NB4 (cell line): ENCODE measurements around the gene HDAC4.

Source experiments
- DNase-seq: peaks from one replicate; pipeline ENCODE4 v3.0.0; 2010; ENCODE audit warnings: low read depth
- H3K4me3 ChIP-seq: one replicate; pipeline ENCODE4 v1.5.1; 2011; ENCODE audit warnings: mild to moderate bottlenecking, low read depth, low read length, moderate library complexity
- MYC ChIP-seq: IDR thresholded peaks from 2 replicates; pipeline ENCODE4 v1.6.1; 2011; ENCODE audit warnings: low read depth, low read length
- POLR2A ChIP-seq: IDR thresholded peaks from 2 replicates; pipeline ENCODE4 v1.6.1; 2011; ENCODE audit warnings: mild to moderate bottlenecking; ENCODE audit not compliant: insufficient read length; ENCODE audit errors: extremely low read depth
- TF ChIP-seq, protein P1 (sequence below): IDR thresholded peaks from one replicate; pipeline ENCODE4 v1.5.1; 2012; ENCODE audit warnings: low read depth, low read length
- TF ChIP-seq, protein P2 (sequence below): IDR thresholded peaks from 2 replicates; pipeline ENCODE4 v1.6.1; 2011; ENCODE audit warnings: low read depth, low read length

HDAC4 gene

DNA sequence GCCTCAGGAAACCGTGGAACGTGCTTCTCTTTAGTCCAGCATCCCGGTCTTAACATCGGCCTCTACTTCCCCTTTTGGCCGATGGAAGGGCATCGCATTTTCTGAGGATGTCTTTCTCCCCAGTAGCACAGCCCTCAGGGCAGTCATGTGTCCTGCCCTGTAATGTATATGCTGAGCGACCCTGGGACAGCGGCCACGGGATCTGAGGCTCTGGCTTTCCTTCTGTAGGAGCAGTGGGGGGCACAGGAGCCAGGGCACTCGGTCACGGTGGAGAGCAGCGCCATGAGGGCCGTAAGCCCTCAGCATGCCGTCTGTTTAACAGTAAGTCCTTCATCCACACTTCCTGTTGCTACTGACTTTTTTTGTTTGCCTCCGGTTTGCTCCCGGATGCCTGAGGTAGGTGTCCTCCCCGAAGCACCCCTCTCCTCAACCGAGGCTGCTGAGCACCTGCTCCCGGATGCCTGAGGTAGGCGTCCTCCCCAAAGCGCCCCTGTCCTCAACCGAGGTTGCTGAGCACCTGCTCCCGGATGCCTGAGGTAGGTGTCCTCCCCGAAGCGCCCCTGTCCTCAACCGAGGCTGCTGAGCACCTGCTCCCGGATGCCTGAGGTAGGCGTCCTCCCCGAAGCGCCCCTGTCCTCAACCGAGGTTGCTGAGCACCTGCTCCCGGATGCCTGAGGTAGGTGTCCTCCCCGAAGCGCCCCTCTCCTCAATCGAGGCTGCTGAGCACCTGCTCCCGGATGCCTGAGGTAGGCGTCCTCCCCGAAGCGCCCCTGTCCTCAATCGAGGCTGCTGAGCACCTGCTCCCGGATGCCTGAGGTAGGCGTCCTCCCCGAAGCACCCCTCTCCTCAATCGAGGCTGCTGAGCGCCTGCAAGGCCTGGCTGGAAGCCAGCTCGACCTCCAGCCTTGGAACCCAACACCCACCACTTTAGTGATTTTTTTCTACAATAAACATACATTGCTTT, 169.3 kb downstream of the HDAC4 start:
- DNase-seq: peak; percentile 37
- TF ChIP-seq, protein P1, sequence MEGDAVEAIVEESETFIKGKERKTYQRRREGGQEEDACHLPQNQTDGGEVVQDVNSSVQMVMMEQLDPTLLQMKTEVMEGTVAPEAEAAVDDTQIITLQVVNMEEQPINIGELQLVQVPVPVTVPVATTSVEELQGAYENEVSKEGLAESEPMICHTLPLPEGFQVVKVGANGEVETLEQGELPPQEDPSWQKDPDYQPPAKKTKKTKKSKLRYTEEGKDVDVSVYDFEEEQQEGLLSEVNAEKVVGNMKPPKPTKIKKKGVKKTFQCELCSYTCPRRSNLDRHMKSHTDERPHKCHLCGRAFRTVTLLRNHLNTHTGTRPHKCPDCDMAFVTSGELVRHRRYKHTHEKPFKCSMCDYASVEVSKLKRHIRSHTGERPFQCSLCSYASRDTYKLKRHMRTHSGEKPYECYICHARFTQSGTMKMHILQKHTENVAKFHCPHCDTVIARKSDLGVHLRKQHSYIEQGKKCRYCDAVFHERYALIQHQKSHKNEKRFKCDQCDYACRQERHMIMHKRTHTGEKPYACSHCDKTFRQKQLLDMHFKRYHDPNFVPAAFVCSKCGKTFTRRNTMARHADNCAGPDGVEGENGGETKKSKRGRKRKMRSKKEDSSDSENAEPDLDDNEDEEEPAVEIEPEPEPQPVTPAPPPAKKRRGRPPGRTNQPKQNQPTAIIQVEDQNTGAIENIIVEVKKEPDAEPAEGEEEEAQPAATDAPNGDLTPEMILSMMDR: no peak
- no peak for TF ChIP-seq POLR2A
- H3K4me3 ChIP-seq: no peak overlapping the region

DNA sequence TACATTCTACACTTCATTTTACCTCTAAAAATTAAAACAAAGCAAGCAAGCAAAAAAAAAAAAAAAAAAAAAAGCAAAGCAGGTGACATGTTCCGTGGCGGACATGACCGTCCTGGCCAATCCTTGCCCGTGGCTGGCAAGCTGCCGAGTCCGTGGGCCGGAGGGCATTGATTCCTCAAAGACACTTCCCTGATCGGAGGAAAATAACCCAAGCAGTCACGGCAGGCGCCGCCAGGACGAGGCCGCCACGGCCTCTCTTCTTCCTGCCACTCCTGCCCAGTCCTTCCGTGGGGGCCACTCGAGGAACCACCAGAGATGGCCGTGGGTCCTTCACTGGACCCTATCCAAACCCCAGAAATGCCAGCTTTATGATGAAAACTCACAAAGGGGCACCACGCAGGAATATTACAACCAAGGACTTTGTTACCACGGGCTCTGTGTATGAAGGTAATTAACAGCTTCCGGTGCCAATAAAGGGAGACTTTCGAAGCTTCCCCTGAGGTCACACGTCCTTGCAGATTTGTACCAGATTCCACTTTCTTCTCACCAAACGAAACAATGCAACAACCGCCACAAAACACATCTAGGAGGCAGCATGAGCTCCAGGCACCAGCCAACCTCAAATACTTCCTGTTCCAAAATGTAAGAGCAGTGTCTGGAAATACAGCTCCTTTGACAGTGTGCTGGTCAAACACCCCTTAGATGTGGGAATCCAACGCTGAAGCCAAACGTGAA, 170.3 kb downstream of the HDAC4 start:
- peak; percentile 72 for DNase-seq
- TF ChIP-seq, protein P1: no peak
- no peak for TF ChIP-seq POLR2A
- no peak for TF ChIP-seq MYC
- TF ChIP-seq, protein P2, sequence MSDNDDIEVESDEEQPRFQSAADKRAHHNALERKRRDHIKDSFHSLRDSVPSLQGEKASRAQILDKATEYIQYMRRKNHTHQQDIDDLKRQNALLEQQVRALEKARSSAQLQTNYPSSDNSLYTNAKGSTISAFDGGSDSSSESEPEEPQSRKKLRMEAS: no peak

DNA sequence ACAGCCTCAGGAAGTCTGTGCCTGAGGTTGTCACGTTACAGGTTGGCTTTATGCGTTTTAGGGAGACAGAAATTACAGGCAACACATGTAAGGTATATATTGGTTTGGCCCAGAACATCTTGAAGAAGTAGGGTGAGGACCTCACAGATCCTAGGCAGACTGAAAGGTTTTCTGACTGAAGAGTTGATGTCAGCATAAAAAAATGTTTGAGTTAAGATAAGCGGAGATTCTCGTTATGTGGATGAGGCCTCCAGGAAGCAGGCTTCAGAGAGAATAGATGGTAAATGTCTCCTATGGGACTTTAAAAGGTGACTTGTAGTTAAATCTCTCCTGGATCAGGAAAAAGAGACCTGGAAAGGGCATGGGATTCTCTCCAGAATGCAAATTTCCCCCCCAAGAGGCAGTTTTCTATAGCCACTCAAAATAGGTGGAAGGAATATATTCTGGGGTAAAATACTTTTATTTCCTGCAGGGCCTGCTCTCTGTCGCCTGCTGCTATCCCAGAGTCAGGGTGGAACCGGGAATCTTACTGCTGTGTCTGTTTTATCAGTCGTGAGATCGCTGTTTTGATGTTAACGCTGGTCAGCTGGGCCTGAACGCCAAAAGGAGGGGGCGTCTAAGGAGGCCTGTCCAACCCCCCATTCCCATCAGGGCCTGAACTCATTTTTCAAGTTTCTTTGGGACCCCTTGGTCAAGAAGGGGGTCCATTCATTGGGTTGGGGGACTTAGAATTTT, 171.1 kb downstream of the HDAC4 start:
- TF ChIP-seq POLR2A: no peak
- TF ChIP-seq, protein P2: no peak
- no peak for DNase-seq
- H3K4me3 ChIP-seq: no peak overlapping the region

More for the DNA sequence above, 170.3 kb downstream of the HDAC4 start:
- H3K4me3 ChIP-seq: no peak overlapping the region

DNA sequence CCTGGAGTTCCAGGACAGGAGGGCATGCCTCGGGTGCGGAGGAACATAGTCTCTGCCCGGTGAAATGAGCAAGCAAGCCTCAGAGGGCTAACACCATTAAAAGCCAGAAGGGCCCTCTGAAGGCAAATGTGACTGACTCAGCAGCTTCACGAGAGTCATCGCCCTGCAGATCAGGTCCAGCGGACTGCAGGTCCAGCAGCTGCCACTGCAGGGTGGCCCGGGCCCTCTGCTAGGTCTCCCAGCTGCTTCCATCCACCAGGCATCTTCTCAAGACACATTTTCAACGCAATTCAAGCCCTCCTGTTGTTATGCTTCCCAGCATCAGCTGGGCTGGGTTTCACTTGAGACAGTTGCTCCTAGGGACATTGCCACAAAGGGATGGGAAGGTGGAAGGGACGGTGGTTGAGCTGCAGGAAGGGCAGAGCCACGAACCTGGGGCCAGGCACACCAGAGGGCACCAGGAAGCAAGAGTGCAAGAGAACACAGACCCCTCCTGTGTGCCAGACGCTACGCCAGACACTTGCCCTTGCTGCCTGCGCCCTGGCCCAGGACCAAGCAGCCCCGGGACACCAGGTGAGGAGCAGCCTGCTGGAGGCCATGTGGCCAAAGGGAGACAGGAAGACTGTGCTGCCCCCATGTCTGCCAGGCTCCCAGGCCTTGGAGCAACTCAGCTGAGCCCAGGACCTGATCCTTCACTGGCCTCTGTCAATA, 173.0 kb downstream of the HDAC4 start:
- DNase-seq: no peak
- TF ChIP-seq, protein P1: no peak
- TF ChIP-seq, protein P2: no peak
- TF ChIP-seq MYC (no peak), POLR2A (no peak)
- H3K4me3 ChIP-seq: no peak overlapping the region

DNA sequence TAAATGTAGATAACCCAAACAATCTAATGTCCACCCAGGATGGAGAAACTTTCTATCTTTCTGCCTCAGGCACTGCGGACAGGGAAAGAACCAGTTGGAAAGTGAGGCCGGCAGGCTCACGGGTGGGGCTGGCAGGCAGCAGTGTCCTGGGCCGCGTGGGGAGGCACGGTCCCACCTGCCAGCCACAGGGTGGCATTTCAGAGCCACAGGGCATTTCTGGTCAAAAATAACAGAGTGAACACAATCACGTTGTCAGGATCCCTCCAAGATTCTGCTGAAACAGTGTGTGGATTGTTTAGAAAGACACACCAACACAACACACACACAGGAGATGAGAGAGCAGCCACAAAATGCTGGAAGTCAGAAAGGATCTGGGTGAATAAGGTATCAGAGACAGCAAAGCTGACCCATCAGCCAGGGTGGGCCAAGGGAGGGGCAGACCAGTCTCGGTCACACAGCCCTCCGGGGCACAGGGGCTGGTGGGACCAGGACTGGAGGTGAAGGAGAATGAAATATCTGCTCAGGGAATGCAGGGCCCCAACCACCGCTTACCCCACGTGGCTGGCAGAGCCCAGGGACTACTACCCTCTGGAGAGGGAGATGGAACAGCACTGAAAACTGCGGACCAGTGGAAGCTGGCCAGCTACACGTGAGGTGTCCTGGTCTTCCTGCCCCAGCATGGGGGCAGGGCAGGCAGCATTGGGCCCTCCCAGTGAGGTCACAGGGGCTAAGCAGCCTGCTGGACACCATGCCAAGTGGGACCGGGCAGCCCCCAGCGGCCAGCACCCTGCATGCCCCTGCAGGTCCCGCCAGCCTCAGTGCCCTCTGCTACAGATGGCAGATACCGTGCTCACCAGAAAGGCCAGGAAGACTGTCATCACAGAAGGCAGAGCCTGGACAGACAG, 173.9 kb downstream of the HDAC4 start:
- DNase-seq: peak; percentile 20
- no peak overlapping the region for H3K4me3 ChIP-seq
- no peak for TF ChIP-seq POLR2A
- TF ChIP-seq MYC: no peak
- TF ChIP-seq, protein P1: no peak
- TF ChIP-seq, protein P2: no peak
